SK-MEL-5 (cell line): ENCODE data around the gene NCOR2. TPM values are rescaled to one million over a fixed set of nuclear protein-coding genes. Genes with fewer than 3 reads are reported as not detected.

Experiments used
- DNase-seq: peaks from one replicate; pipeline ENCODE4 v3.0.0-alpha.2; 2016; ENCODE audit warnings: low read depth, low spot score
- in situ Hi-C: cut with HindIII; loops from 2 replicates; pipeline ENCODE4 v1.10.0; 2016; ENCODE audit warnings: low sequenced_read_pairs, high pct_unique_total_duplicates, low pct_unique_long_range_greater_than_20kb
- total RNA-seq: library from RNA; depleted of rRNA; stranded (reverse); fragments of >200 nt; shearing (Covaris generic); gene quantifications from 2 replicates; pipeline ENCODE4 v1.2.3, GENCODE V29; 2014

NCOR2 gene
- total RNA-seq, 1 experiment from 2014 or later: 23.3 TPM

DNA sequence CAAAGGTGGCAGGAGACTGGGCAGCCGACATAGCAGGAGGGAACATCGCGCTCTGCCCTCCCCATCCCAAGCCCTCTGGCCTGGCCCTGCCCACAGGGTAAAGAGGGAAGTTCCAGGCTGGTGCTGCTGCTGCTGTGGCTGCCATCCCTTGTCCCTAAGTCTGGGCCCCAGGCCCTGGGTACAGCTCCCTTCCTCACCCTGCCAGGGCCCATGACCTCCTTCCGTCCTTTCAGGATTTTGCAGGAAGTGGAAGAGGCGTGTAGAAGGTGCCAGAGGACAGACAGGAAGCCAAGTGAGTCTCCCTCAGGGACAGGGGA lies 14.7 kb upstream of the NCOR2 start:
- in situ Hi-C loops: no loop called here
- no peak for DNase-seq

DNA sequence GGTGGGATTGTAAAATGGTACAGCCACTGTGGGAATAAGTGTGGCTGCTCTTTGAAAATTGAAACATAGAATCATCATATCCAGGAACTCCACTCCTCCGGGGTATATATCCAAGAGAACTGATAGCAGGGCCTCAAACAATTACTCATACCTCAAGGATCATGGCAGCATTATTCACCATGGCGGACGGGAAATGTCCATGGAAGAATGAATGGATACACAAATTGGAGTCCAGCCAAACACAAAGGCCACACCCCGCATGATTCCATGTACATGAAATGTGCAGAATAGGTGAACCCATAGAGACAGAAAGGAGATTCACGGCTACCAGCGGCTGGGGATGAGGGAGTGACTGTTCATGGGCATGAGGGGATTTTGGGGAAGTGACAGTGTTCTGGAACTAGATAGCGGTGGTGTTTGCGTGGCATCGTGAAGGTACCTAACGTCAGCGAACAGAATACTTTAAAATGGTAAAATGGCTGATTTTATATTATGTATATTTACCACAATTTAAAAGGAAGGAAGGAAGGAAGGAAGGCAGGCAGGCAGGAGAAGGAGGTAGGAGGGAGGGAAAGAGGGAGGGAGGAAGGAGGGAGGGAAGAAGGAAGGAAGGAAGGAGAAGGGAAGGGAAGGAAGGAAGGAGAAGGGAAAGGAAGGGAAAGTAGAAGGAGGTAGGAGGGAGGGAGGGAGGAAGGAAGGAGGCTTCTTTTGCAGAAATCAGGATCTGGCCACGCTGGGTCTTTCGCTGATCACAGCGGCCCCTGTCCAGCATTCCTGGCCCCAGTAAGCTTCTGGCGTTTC lies 14.1 kb upstream of the NCOR2 start:
- in situ Hi-C loops: no loop called here
- no peak for DNase-seq

DNA sequence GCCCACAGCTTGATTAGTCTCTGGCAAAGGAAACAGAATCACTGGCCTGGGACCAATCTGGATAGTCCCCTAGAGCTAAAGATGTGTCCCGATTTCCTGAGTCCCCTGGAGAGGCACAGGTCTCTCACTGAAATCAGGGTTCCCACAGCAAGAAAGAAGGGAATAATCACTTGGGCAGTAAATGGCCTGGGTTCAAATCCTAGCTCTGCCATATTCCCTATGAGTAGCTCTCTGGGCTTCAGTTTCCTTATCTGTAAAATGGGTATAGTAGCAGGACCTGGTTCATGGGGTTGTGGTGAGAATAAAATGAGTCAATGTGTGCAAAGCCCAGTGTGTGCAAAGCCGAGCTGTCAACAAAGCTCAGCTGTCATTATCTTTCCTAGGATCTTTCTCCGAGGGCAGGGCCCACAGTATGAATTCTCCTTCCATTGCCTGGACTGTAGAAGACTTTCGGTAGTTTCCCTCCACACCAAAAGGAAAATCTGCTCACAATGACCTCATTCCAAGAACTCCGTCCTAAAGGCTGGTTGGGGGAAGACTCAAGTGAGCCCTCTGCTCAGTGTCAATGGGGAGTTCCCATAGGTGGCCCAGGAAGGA lies 12.6 kb upstream of the NCOR2 start:
- no peak for DNase-seq
- in situ Hi-C loops: no loop called here

DNA sequence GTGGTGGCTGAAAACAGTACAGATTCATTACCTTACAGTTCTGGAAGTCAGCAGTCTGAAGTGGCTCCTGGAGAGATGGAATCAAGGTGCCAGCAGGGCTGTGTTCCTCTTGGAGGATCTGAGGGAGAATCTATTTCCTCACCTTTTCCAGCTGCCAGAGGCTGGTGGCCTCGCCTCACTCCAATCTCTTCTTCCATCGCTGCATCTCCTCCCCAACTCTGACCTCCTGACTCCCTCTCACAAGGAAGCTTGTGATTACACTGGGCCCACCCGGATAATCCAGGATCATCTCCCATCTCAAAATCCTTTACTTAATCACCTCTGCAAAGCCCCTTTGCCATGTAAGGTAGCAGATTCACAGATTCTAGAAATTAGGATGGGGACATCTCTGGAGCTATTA lies 11.4 kb upstream of the NCOR2 start:
- in situ Hi-C loops: no loop called here
- DNase-seq: no peak

DNA sequence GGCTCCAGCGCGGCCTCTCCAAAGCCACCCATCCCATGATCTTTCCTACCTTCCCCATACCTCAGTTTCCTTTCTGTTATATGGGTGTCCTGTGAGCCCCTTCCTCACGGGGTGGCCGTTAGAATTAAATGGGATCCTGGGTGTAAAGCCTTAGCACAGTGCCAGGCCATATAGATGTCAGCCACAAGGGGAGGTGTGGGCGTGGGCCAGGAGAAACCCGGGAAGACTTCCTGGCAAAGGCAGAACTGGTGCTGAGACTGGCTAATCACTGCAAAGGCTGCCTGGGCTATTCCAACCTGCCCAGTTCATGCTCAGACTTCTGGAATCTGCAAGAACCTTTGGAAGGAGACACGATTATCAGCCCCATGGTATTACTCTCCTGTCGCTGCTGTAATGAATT lies 11.0 kb upstream of the NCOR2 start:
- no peak for DNase-seq
- in situ Hi-C loops: no loop called here

DNA sequence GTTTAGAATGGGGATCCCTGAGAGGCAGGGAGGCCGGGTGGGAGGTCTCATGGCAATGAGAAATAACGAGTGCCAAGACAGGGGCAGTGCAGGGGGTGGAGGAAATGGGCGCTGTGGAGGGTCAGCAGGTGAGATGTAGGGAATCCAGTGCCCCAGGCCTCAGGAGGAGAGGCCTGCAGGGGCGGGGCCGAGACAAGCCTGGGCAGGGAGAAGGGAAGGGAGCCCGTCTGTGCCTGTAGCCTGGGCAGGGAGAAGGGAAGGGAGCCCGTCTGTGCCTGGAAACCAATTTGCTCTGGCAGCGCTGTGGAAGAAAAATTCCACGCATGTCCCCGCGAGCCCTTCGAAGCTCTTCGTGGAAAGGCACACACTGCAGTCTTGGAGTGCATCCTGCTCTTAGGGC lies 10.6 kb upstream of the NCOR2 start:
- no peak for DNase-seq
- in situ Hi-C loops: no loop called here

DNA sequence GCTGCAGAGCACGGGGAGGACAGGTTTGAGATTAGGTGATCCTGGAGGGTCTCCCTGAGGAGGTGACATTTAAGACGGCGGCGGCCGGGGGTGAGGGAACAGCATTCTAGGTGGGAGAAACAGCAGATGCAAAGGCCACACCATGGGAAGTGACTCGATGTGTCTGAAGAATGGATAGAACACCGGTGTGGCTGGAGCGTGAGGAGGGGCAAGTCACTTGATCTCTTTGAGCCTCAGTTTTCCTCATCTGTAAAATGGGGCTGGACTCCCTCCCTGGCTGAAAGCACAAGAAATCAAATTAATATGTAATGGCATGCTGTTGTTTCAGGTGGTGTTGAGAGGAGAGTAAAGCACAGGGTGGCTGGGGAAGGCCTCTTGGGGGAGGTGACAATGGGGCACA lies 10.0 kb upstream of the NCOR2 start:
- no peak for DNase-seq
- in situ Hi-C loops: no loop called here

DNA sequence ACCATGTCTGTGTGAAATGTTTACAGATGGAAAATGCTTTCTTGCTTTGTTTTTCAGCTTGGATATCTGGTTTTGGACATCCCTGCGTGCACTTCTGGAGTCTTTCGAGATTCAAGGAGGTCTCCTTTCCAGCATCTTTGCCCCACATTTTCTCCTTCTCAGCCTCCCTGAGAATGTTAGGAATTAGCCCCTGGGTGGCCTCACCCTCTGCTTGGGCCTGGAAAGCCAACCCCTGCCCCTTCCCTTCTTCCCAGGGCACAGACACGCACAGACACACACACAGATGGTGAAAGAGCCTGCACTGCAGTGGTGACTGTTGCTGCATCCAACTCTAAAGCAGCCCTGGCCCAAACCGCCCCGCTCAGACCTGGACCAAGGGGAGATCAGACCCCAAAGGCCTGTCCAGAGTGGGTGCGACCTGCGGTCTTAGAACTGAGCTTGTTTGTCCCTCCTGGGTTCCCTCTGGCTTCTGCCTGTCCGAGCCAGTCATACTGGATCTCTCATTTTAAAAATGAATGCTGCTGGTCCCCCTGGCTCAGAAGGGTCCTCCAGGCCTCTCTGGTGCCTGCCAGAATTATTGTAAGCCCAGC lies 8.7 kb upstream of the NCOR2 start:
- in situ Hi-C loops: no loop called here
- DNase-seq: no peak

DNA sequence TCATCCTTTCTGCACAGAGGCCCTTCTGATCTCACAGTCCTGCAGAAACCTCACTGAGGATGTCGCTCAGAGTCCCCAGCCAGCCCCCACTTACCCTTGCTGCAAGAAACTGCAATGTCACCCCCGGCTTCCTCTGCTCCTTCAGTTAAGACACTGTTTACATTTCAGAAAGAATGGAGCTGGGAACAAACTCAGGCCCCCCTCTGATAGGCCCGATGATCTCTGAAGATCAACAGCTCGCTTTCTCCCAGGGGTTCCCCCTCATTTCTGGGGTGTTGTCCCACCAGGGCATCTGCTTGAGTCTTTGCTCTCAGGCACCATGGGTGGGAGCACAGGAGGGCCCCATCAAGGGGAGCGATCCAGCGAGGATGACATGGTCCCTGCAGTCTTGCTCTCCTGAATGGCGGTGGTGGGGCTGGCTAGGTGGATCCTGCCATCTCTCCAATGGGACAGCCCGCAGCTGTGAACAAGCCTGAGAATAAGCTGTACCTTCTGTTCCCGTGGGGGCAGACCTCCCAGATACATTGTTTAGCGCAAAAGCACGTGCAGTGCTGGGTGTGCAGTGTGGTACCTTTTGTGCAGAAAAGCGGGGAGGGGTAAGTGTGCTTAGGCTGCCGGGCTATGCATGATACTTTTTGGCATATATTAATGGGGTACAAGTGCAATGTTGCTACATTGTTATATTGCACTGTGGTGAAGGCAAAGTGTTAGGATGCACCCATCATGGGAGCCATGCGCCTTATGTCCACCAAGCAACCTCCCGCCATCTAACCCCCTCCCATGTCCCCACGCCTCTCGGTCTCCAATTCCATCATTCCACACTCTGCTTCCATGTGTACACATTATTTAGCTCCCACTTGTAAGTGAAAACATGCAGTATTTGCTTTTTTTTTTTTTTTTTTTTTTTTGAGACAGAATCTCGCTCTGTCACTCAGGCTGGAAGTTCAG lies 6.7 kb upstream of the NCOR2 start:
- in situ Hi-C loops: no loop called here
- DNase-seq: no peak

DNA sequence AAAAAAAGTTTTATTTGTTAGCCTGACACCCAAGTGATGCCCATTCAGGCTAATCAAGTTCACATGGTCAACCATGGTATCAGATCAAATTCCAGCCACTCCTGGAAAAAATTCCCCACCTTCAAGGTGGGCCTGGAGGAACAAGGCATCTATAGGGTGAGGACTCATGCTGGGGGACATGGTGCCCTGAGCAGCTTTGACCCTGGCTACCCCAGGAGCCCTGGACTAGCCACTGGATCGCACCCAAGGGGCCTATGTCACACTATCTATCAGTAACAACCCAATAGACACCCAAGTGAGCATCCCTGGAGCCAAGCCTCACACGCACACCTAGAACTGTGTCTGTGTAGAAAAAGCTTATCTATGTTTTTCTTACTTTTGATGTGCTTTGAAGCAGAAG lies 4.1 kb upstream of the NCOR2 start:
- no peak for DNase-seq
- in situ Hi-C loops: no loop called here

DNA sequence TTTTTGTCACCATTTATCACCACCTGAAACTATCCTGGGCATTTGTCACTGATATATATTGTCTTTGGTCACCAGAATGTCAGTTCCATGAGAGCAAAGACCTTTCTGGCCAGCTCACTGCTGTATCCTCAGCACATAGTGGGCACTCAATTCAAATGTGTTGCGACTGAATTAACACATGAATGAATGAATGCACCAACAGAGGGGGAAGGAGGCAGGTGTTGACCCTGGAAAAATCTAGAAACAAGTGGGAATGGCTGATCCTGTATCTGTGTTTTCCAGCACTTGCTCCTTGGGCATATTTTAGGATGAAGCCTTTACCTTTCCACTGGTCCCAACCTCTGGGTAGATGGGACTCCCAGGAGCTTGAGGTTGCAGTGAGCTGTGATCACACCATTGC lies 3.4 kb upstream of the NCOR2 start:
- DNase-seq: no peak
- in situ Hi-C loops: no loop called here

DNA sequence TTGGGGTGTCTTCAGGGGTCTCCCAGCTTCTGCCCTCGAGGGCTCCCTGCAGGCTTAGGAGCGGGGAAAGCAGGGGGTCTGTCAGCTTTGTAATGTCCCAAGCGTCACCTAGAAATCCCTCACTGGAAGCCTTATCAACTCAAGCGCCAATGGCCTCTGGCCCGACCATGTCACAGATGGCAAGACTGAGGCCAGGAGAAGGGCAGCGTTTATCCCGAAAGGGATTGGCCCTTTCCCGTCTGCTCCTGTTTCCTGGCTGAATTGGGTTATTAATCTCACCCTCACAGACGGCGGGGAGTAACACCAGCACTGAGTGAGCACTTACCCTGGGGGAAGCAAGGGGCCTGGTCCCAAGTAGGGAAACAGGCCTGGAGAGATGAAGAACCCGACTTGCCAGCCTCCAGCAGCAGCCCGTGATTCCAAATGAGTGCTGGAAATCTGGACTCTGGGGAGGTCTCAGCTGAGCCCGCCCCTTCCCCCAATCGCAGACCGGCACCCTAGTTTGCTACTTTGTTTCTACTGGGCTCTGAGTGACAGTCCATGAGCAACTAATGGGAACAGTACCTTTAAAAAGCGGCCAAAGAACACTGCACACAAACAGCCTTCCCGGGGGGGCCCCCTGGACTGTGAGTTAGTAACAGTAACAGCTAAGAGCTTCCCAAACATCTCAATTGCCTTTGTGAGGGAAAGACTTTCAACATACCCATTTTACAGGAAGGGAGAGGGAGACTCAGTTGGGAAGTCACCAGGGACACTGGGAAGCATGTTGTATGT lies 2.1 kb upstream of the NCOR2 start:
- in situ Hi-C loops: no loop called here
- no peak for DNase-seq

DNA sequence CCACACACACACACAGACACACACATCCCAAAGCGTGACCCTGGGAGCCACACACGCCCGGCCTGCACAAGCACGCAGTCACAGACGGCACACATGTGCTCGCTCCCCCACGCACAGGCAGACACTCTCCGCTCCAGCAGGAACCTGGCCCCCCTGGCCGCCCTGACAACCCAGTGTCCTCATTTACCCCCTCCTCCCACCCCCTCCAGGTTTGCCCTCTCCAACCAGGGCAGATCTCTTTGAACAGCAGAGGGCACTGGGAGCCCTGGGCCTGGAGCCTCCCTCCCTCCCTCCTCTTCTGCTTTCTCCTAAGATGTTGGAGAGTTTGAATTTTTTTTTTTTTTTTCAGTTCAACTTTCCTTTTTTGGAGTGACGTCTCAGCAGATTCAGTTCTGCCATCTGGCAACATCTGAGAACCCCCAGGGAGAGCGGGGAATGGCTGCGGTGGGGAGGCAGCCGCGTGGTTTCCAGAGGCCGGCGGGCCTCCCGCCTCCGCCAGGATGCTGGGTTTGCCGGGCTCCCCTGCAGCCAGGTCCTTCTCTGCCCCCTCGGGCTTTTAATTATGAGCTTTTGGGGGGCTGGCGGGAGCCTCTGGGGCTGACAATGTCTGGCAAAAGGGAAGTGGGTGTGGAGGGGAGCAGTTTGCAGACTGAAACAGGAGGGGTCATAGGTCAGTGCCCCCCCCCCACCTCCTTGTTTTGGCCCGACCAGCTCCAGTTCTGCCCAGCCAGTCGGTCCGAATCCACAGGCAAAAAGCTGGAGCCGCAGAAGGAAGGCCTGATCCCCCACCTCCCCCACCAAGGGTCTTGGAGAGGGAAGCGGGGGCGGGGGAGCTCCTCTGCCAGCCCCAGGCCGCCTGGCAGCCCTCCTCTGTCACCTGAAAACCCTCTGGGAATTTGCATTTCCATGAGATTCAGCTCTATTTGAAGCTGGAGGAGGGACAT lies 1.3 kb upstream of the NCOR2 start:
- DNase-seq: peak; percentile 63
- in situ Hi-C loops: no loop called here

DNA sequence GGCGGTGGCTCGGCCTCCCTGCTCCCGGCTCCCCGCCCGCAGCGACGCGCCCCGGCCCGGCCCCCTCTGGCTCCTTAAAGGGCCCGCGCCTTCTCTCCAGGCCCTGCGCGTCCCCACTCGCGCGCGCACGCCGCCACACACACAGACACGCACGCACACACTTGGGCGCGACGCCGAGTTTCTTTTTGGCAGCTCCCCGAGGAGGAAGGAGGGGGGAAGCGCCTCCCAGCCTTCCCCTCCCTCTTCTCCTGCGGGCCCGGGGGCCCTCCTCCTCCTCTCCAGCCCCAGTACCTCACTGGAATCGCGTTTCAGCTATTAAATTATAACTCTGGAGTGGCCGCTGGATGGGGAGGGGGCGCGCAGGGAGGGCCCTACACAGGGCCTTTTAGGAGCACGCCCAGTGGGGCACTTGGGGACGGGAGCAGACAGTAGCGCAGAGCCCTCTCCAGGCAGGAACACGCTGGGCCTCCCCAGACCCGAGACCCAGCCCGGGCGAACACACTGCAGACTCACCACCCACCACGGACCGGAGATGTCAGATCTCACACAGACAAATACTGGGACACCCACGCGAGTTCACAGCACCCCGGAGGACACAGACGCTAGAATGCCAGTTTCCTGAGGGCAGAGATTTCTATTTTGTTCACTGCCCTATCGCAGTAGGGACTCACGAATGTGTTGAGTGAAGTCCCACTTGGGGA lies 411 bp upstream of the NCOR2 start:
- in situ Hi-C loops: no loop called here
- DNase-seq: peak; percentile 84

DNA sequence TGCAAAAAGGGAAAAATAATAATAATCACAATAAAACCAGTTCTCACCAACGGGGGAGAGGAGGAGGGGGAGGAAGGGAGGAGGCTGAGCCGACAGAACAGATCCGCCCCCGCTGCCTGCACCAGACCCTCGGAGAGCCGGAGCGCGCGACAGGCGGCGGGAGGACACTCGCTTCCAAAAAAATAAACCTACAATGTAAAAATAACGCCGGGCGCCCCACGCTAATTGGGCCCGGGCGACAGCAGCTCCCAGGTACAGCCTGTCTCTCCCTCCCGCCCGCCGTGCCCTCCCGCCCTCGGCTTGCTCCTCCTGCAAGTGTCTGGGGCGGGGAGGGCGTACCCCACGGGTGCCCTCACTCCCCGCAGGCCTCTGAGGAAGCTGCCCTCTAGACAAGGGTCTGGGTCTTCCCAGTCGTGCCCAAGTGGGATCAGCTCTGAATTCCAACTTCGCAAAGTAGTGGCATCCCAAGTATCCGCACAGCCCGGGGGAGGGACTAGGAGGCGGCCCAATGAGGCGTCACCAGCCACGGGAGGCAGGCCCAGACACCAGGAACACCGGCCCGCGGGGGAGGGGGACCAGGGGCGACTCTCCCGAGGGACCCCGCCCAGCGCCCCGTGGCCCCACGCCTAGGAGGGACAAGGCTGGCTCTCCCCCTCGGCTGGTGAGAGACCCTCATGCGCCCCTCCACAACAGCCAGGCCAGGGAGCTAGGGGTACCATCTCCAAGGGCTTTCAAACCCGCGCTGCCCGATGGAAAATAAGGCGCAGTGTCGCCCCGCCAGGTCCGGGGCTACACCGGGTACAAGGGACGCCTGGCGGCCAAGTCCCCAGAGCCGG lies 1.0 kb downstream of the NCOR2 start:
- in situ Hi-C loops: no loop called here

More for the DNA sequence above, 1.0 kb downstream of the NCOR2 start:
- peak; percentile 71 for DNase-seq
